HS-5 (cell line): ENCODE results near the gene RNASEH2B.

Source experiments
- DNase-seq: peaks from one replicate; pipeline ENCODE4 v3.0.0-alpha.2; 2012; ENCODE audit warnings: low read depth

The RNASEH2B gene

DNA sequence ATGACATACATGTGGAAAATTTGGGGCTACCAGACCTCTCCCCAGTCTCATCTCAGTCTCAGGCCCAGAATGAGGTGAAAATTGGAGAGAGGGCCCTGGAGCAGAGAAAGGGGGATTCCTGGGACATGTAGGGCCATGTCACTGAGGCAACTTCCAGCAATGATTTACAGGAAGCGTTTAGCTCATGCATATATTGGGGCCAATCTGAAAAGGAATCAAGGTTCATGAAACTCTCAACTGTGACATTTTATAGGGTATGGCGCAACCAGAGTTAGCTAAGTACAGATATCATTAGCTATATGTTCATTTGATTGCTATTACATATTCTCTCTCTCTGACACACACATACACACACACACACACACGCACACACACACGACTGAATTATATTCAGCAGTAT lies 86.3 kb downstream of the RNASEH2B start:
- no peak for DNase-seq

DNA sequence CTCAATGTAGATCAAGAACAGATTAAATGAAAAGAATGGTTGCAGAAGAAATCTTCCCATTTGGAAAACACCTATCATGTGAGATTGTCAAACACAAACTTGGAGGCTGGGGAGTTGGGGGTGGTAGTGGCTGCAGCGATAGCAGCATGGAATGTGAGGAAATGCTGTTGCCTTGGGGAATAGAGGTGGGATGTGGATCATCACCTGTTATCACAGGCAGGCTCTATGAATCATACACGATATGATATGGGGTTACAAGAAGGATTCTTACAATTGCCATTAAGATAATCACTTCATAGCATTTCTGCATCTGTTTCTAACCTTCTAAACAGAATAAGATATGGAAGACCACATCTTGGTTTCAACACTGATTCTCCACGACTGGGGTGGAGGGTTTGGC lies 88.7 kb downstream of the RNASEH2B start:
- DNase-seq, result no peak

- no peak for DNase-seq
Observed at GRCh38 chr13:50999641-51000040, 90.0 kb downstream of the RNASEH2B start.

DNA sequence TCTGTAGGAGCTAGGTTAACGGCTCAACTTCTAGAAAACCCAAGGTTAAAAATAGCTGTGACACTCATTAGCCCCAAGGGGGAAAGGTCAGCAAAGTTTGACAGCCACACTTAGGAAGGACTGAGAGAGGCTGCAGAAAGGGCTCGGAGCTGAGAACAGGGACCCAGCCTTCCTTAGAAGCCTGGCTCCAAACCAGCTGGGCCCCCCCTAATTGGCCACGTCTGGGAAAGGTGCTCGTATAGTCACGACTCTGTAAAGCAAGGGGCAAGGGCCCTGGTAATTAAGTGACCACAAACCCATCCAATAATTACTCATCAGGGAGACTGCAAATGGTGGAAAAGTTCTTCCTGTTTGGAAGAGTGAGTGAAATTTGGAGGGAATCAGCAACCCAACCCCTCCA lies 90.5 kb downstream of the RNASEH2B start:
- no peak for DNase-seq

GRCh38 chr13:51000571-51001260 lies 91.1 kb downstream of the RNASEH2B start:
- no peak for DNase-seq

DNA sequence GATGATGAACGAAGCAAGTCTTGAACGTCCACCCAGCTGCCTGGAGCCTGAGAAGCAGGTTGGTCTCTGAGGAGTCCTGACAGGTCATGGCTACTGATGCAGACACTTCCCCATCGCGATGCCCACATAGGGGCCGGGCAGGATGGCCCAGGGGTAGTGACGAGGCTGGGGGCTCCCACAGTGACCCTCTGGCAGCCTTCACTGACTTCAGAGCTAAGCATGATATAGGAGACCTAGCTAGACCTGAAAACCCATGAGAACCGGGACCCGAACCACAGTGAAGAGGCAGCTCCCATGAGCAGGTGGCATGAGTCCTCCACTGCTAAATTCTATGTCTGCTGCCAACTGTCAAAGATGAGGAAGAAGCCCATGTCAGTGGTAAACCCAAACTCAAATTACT lies 91.7 kb downstream of the RNASEH2B start:
- DNase-seq, result no peak

- no peak for DNase-seq
Observed at GRCh38 chr13:51002736-51003135, 93.1 kb downstream of the RNASEH2B start.

- DNase-seq, result no peak
Observed at GRCh38 chr13:51003642-51004041, 94.1 kb downstream of the RNASEH2B start.

DNA sequence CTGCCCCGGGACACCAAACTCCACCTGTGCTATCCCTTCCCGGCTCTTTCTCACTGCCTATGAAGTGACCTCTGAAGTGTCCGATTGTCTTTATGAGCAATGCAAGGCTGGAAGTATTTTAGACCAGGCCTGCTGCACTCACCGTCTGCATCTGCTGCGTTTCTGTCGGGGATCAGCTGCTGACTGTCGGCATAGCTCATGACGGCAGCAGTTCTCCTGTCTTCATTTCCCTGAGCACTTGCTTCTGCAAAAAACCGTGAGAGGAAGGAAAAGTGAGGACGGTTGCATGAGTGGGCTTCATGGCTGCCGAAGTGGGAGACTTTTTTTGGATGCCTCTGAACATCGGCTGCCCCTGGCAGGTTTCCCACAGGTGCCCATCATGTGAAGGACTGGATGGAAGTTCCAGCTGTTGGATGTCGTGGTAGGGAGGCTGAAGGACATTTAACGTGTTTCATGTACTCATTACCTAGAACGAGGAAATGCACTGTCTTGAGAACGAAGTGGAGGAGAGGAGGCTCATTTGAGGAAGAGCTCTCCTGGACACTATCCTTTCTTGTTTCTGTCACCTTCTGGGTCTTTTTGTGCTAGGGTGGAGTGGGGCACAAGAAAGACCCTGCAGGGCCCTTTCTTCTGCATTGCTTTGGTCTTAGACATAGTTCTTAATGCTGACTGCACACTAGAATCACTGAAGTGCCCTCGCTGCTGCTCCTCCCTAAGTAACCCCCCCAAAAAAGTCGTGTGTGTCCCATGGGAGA lies 94.7 kb downstream of the RNASEH2B start:
- DNase-seq, result no peak

DNA sequence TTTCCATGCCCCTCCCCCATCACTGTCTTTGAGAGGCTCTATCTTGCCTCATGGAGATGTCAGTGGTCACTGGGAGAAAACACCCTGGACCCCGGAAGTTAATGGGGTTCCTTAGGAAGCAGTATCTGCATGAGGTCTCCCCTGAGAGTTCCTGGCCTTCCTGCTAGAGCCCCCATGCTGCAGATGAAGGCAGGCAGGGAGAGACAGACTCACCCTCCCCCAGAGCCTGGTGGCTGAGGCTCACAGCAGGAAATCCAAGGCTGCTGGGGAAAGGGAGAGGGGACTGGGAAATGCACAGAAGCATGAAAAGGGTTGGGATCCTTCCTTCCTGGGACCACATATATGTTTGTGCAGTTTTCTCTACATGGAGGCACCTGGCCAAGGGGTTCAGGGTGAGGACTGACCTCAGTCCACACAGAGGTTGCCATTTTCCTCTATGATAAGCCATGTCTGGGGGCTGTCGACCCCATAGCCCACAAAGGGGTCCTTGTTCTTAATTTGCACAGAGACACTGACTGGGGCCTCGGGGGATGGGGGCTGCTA lies 95.4 kb downstream of the RNASEH2B start:
- no peak for DNase-seq

- no peak for DNase-seq
Observed at GRCh38 chr13:51005566-51005965, 96.0 kb downstream of the RNASEH2B start.
